Astrocyte (in vitro differentiated cells and primary cell): ENCODE results near the gene VWA5B2. TPM values are rescaled to one million over a fixed set of nuclear protein-coding genes. Genes with fewer than 3 reads are reported as not detected.

Experiments
- DNase-seq: peaks from one replicate; pipeline ENCODE4 v3.0.0-alpha.2; 2010; ENCODE audit warnings: low read depth
- FAIRE-seq: peaks from 2 replicates; lab custom pipeline; 2011; peaks lifted over from hg19 to GRCh38; lab: Jason Lieb, UNC
- H2AFZ ChIP-seq: 2 replicates; pipeline ENCODE4 v1.6.0; 2012; ENCODE audit warnings: low read depth, low read length, inconsistent platforms
- H3K27ac ChIP-seq: 2 replicates; pipeline ENCODE4 v1.5.1; 2011; ENCODE audit warnings: low read depth, low read length, inconsistent platforms
- H3K27me3 ChIP-seq: 2 replicates; pipeline ENCODE4 v1.6.0; 2011; ENCODE audit warnings: low read length, inconsistent platforms; ENCODE audit not compliant: insufficient read depth
- H3K36me3 ChIP-seq: 2 replicates; pipeline ENCODE4 v1.5.1; 2011; ENCODE audit warnings: low read length, inconsistent platforms; ENCODE audit not compliant: insufficient read depth
- H3K4me1 ChIP-seq: 2 replicates; pipeline ENCODE4 v1.5.1; 2011; ENCODE audit warnings: low read length, inconsistent platforms; ENCODE audit not compliant: insufficient read depth
- H3K4me2 ChIP-seq: 2 replicates; pipeline ENCODE4 v1.6.0; 2012; ENCODE audit warnings: low read length, inconsistent platforms
- H3K4me3 ChIP-seq: 2 replicates; pipeline ENCODE4 v1.5.1; 2011; ENCODE audit warnings: low read depth, mild to moderate bottlenecking, low read length, inconsistent platforms; ENCODE audit not compliant: insufficient read depth
- H3K79me2 ChIP-seq: 2 replicates; pipeline ENCODE4 v1.6.0; 2012; ENCODE audit warnings: mild to moderate bottlenecking, low read length, inconsistent platforms; ENCODE audit not compliant: insufficient read depth
- H3K9ac ChIP-seq: 2 replicates; pipeline ENCODE4 v1.6.0; 2012; ENCODE audit warnings: mild to moderate bottlenecking, low read length, inconsistent platforms
- H3K9me3 ChIP-seq: 2 replicates; pipeline ENCODE4 v1.5.1; 2012; ENCODE audit warnings: low read depth, mild to moderate bottlenecking, low read length, inconsistent platforms; ENCODE audit not compliant: insufficient read depth
- H4K20me1 ChIP-seq: 2 replicates; pipeline ENCODE4 v1.6.0; 2012; ENCODE audit warnings: low read length, inconsistent platforms; ENCODE audit not compliant: insufficient read depth
- H3K27ac Mint-ChIP-seq: one replicate; pipeline ENCODE4 v1.8.0; 2021; ENCODE audit warnings: mild to moderate bottlenecking, mixed read lengths; ENCODE audit not compliant: unreplicated experiment
- H3K27me3 Mint-ChIP-seq: one replicate; pipeline ENCODE4 v1.8.0; 2021; ENCODE audit warnings: low read depth, mixed read lengths; ENCODE audit not compliant: unreplicated experiment
- H3K36me3 Mint-ChIP-seq: one replicate; pipeline ENCODE4 v1.8.0; 2021; ENCODE audit warnings: low read depth, mixed read lengths; ENCODE audit not compliant: unreplicated experiment
- H3K4me1 Mint-ChIP-seq: one replicate; pipeline ENCODE4 v1.8.0; 2021; ENCODE audit warnings: low read depth, mixed read lengths; ENCODE audit not compliant: unreplicated experiment
- H3K4me3 Mint-ChIP-seq: one replicate; pipeline ENCODE4 v1.8.0; 2021; ENCODE audit warnings: mild to moderate bottlenecking, moderate library complexity, mixed read lengths; ENCODE audit not compliant: unreplicated experiment
- H3K9me3 Mint-ChIP-seq: one replicate; pipeline ENCODE4 v1.8.0; 2021; ENCODE audit warnings: mild to moderate bottlenecking, mixed read lengths; ENCODE audit not compliant: unreplicated experiment
- EZH2 ChIP-seq: IDR thresholded peaks from 2 replicates; pipeline ENCODE4 v1.6.1; 2012; ENCODE audit warnings: mild to moderate bottlenecking, low read length, inconsistent platforms; ENCODE audit not compliant: insufficient read depth
- total RNA-seq: library from RNA; stranded (reverse); gene quantifications from 2 replicates; pipeline ENCODE4 v1.2.1, GENCODE V29; 2021
- TF ChIP-seq, protein P1 (sequence below): IDR thresholded peaks from 2 replicates; pipeline ENCODE4 v1.5.1; 2011; ENCODE audit warnings: low read depth, mild to moderate bottlenecking, inconsistent platforms, low read length, moderate library complexity; ENCODE audit not compliant: insufficient read depth

VWA5B2 gene
- total RNA-seq, 1 donor from 2014 or later: 0.23 TPM

DNA sequence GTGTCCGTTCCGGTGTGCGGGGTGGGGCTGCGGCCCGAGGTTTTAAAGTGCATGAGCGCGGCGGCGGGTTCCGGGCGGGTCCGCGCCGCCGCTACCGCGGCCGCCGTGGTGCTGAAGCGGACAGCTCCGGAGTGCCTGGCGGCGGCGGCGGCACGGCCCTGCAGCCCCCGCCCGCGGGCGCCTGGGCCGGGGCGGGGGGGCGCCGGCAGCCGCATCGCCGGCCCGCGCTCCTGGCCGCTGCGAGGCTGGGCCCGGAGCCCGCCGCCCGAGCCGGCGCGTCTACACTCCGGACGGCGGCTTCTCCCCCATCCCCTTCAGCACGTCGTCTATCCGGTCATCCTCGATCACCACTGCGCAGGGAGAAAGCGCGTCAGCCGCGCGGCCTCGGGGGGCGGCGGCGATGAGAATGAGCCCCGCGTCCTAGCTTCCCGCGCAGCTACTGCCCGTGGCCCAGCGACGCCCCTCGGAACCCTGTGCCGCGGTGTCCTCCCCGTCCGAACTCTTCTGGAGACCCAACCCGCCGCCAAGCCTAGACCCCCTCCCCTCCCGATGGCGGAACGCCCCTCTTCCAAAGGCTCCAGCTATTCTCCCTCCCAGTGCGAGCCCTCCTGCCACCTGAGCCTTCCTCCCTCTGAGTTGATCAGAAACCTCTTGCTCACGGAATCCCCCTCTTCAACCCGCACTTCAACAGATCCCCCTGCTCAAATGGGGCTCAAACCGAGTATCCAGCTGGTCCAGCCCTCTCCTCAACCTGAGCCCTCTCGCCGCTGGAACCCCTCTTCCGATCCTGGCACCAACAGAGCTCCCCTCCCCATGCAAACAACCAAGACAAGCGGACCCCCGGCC is 30.7 kb downstream of the VWA5B2 start:
- Mint-ChIP-seq H3K27me3 (peaks cover 51% of the 10 kb centered on the region), H3K36me3 (peaks cover 12% of the 10 kb centered on the region), H3K27ac (peak overlapping the region; percentile 15), H3K4me1 (peaks cover 11% of the 10 kb centered on the region), H3K9me3 (peaks cover 3% of the 10 kb centered on the region), H3K4me3 (peak overlapping the region; percentile 78)
- peaks cover 18% of the 10 kb centered on the region for H3K4me1 ChIP-seq
- peak overlapping the region; percentile 84 for H3K4me2 ChIP-seq
- TF ChIP-seq, protein P1, sequence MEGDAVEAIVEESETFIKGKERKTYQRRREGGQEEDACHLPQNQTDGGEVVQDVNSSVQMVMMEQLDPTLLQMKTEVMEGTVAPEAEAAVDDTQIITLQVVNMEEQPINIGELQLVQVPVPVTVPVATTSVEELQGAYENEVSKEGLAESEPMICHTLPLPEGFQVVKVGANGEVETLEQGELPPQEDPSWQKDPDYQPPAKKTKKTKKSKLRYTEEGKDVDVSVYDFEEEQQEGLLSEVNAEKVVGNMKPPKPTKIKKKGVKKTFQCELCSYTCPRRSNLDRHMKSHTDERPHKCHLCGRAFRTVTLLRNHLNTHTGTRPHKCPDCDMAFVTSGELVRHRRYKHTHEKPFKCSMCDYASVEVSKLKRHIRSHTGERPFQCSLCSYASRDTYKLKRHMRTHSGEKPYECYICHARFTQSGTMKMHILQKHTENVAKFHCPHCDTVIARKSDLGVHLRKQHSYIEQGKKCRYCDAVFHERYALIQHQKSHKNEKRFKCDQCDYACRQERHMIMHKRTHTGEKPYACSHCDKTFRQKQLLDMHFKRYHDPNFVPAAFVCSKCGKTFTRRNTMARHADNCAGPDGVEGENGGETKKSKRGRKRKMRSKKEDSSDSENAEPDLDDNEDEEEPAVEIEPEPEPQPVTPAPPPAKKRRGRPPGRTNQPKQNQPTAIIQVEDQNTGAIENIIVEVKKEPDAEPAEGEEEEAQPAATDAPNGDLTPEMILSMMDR: no peak
- TF ChIP-seq EZH2: no peak
- no peak overlapping the region for H3K9ac ChIP-seq
- peaks cover 11% of the 10 kb centered on the region for H3K27me3 ChIP-seq
- H2AFZ ChIP-seq: peak overlapping the region; percentile 23
- DNase-seq (no peak), FAIRE-seq (no peak)
- no peaks in the 10 kb centered on the region for H3K9me3 ChIP-seq
- no peak overlapping the region for H3K27ac ChIP-seq
- H3K36me3 ChIP-seq: no peaks in the 10 kb centered on the region
- H4K20me1 ChIP-seq: peaks cover 32% of the 10 kb centered on the region
- peak overlapping the region; percentile 48 for H3K4me3 ChIP-seq
- H3K79me2 ChIP-seq: no peaks in the 10 kb centered on the region

DNA sequence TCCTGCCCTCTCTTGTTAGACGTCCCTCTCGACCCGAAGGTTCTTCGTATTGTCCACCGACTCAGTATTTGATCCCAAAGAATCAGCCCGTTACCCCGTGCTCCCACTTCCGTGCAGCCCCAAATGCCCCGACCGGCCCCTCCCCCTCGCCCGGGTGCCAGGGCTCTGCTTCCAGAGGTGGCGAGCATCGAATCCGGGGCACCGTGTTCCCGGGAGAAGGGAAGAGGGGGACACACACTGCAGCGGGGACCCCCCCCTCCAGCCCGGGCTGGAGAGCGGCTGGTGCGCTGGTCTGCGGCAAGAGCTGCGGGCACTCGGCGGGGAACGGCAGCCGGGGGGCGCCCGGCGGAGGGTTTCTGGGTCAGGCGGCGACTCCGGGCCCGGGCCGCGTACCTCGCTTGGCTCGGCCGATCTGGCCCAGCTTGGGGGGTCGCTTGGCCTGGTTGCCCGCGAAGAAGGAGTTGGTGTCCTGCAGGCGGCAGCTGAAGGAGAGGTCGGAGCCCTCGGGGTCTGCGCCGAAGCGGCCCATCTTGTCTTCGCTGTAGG is 31.4 kb downstream of the VWA5B2 start:
- peaks cover 18% of the 10 kb centered on the region for H3K4me1 ChIP-seq
- peak overlapping the region; percentile 84 for H3K4me2 ChIP-seq
- H4K20me1 ChIP-seq: peaks cover 32% of the 10 kb centered on the region
- peaks cover 11% of the 10 kb centered on the region for H3K4me1 Mint-ChIP-seq
- peaks cover 52% of the 10 kb centered on the region for H3K27me3 Mint-ChIP-seq
- H3K36me3 Mint-ChIP-seq: peaks cover 12% of the 10 kb centered on the region
- DNase-seq (no peak), FAIRE-seq (no peak)
- peaks cover 11% of the 10 kb centered on the region for H3K27me3 ChIP-seq
- no peak overlapping the region for H3K27ac ChIP-seq
- peak overlapping the region; percentile 71 for H2AFZ ChIP-seq
- H3K9me3 Mint-ChIP-seq: peaks cover 3% of the 10 kb centered on the region
- H3K27ac Mint-ChIP-seq: peak overlapping the region; percentile 15
- H3K4me3 ChIP-seq: peak overlapping the region; percentile 48
- no peaks in the 10 kb centered on the region for H3K9me3 ChIP-seq
- H3K9ac ChIP-seq: no peak overlapping the region
- H3K79me2 ChIP-seq: no peaks in the 10 kb centered on the region
- H3K36me3 ChIP-seq: no peaks in the 10 kb centered on the region
- peak overlapping the region; percentile 78 for H3K4me3 Mint-ChIP-seq
- TF ChIP-seq, protein P1: no peak
- TF ChIP-seq EZH2: peak; percentile 71
